ENCODE data around the gene AK8. TPM values are rescaled to one million over a fixed set of nuclear protein-coding genes. Genes with fewer than 3 reads are reported as not detected.

AK8 gene
- total and polyA plus RNA-seq, 2 of the 4 experiments (the other 2 are of a cell fraction) = under 0.01 to 0.09 TPM

DNA sequence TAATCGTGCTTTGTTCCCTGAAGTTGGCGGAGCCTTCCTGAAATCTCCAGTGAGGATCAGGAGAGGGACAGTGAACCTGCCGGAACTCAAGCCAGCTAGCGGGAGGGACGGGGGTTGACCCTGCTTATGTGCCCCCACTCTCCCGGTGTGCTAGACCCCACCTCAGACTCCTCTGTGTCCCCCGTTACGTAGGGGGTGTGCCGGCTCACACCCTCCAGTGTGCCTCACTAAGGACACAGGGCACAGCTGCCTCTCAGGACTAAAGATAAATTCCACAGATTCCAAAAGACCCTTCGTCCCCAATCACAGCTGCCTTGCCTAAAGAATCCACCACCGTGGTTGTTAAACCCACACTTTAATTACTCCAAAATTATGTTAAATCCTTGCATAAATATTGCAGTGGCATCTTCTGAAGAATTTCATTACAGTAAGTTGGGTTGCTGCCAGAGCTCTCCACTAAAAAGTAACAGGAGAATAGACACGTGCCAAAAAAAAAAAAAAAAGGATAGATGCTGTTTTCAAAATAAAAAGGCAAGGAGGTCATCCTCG, 134.1 kb downstream of the AK8 start:
- Histone ChIP-seq H3K23ac (ENCODE audit: low read depth, low read length) (no peak overlapping the region), H4K91ac (ENCODE audit: insufficient read depth, low read depth, low read length) (no peak overlapping the region), H2BK15ac (ENCODE audit: low read depth, low read length) (no peak overlapping the region), H3K4me2 (ENCODE audit: low read depth, low read length) (no peak overlapping the region), H3K56ac (ENCODE audit: extremely low read depth, insufficient read depth, low read length) (no peak overlapping the region), H3K9me3 (ENCODE audit: control insufficient read depth, insufficient read depth, low read length) (peaks cover 7% of the 10 kb centered on the region), H3K27ac (ENCODE audit: insufficient read depth, low read length) (no peak overlapping the region), H2AFZ (replicated peaks; ENCODE audit: low read length, poor library complexity) (no peak overlapping the region), H4K8ac (ENCODE audit: low read depth in 2 of 2, low read length in 2 of 2) (no peak overlapping the region), H4K20me1 (ENCODE audit: insufficient read depth, low read length) (no peaks in the 10 kb centered on the region), H2AK5ac (ENCODE audit: low read depth, low read length) (no peak overlapping the region), H2BK20ac (ENCODE audit: low read depth, low read length) (no peak overlapping the region), H3K79me1 (ENCODE audit: low read depth in 1 of 2, low read length in 2 of 2) (no peaks in the 10 kb centered on the region), H3K18ac (ENCODE audit: low read depth, low read length) (no peak overlapping the region), H3K4ac (ENCODE audit: low read depth, low read length) (no peak overlapping the region), H4K5ac (ENCODE audit: low read depth, low read length) (no peak overlapping the region), H3K4me1 (ENCODE audit: control insufficient read depth, insufficient read depth, low read length) (no peaks in the 10 kb centered on the region), H3K9me1 (ENCODE audit: insufficient read depth, low read length) (no peaks in the 10 kb centered on the region), H2BK120ac (ENCODE audit: low read depth, low read length) (no peak overlapping the region), H3K14ac (replicated peaks; ENCODE audit: low read depth, low read length) (no peak overlapping the region), H3K36me3 (ENCODE audit: control insufficient read depth, insufficient read depth, low read length) (no peaks in the 10 kb centered on the region), H2BK5ac (ENCODE audit: low read depth, low read length, poor library complexity, severe bottlenecking) (no peak overlapping the region), H3K9ac (ENCODE audit: low read depth, low read length) (no peak overlapping the region), H3K4me3 (ENCODE audit: insufficient read depth, low read depth, low read length) (no peak overlapping the region), H3K27me3 (ENCODE audit: control insufficient read depth, insufficient read depth, low read length) (peaks cover 62% of the 10 kb centered on the region), H2AK9ac (replicated peaks; ENCODE audit: low read depth, low read length, poor library complexity) (no peak overlapping the region)
- CTCF ChIA-PET = no interaction called here
- BruUV-seq (replicated peaks) = no TSS peak
- POLR2A ChIA-PET (ENCODE audit: unreplicated experiment) = no interaction called here
- intact Hi-C loops (cut with micrococcal nuclease) (no loop called here), dilution Hi-C loops (cut with HindIII; ENCODE audit: low sequenced_read_pairs, unreplicated experiment) (no loop called here), in situ Hi-C loops (cut with MboI; ENCODE audit: low sequenced_read_pairs) (no loop called here)
- TF ChIP-seq NFE2L2 (IDR thresholded peaks at IDR 0.05; ENCODE audit: low read depth, low read length) (no peak), MAFK (IDR thresholded peaks at IDR 0.05; ENCODE audit: low read depth, low read length) (no peak), POLR2A (IDR thresholded peaks at IDR 0.05; ENCODE audit: low read depth, low read length) (no peak), CHD1 (IDR thresholded peaks at IDR 0.05; ENCODE audit: low read depth, low read length) (no peak), RCOR1 (IDR thresholded peaks at IDR 0.05; ENCODE audit: insufficient replicate concordance, low read length) (no peak), MAZ (IDR thresholded peaks at IDR 0.05; ENCODE audit: borderline replicate concordance, low read depth, low read length) (no peak), BHLHE40 (IDR thresholded peaks at IDR 0.05; ENCODE audit: low read depth, low read length) (no peak), MXI1 (IDR thresholded peaks at IDR 0.05; ENCODE audit: borderline replicate concordance, low read depth, low read length) (no peak)
- TF ChIP-seq, protein P1, sequence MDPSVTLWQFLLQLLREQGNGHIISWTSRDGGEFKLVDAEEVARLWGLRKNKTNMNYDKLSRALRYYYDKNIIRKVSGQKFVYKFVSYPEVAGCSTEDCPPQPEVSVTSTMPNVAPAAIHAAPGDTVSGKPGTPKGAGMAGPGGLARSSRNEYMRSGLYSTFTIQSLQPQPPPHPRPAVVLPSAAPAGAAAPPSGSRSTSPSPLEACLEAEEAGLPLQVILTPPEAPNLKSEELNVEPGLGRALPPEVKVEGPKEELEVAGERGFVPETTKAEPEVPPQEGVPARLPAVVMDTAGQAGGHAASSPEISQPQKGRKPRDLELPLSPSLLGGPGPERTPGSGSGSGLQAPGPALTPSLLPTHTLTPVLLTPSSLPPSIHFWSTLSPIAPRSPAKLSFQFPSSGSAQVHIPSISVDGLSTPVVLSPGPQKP (IDR thresholded peaks at IDR 0.05; ENCODE audit: borderline replicate concordance, low read depth, low read length) = no peak
- TF ChIP-seq, protein P2, sequence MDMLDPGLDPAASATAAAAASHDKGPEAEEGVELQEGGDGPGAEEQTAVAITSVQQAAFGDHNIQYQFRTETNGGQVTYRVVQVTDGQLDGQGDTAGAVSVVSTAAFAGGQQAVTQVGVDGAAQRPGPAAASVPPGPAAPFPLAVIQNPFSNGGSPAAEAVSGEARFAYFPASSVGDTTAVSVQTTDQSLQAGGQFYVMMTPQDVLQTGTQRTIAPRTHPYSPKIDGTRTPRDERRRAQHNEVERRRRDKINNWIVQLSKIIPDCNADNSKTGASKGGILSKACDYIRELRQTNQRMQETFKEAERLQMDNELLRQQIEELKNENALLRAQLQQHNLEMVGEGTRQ (IDR thresholded peaks at IDR 0.05; ENCODE audit: low read depth, low read length) = no peak
- ATAC-seq (ENCODE audit: low read depth) = no peak
- WGBS, 2 experiments (ENCODE audit: extremely low coverage in 2 of 2, insufficient read length in 1 of 2) = 33% methylated on average over 5 of the region's 13 CpGs; no CpG with 5 or more reads in 1 of the 2 experiments
- no peak for DNase-seq

Measured in IMR-90 (cell line).